A549 (cell line): ENCODE data around the gene S1PR5. TPM values are rescaled to one million over a fixed set of nuclear protein-coding genes. Genes with fewer than 3 reads are reported as not detected.

ENCODE experiments used
- ATAC-seq, 2 experiments: fragments of 200-7000 bp in 1 of 2; fragments of >200 bp in 1 of 2; cut with Nextera tagmentation in 1 of 2; cut with Tn5 transposase in 1 of 2; 3 replicates each; pipeline versions ENCODE4 v1.8.0 to v1.9.1; 2018 to 2020; ENCODE audit warnings: mild to moderate bottlenecking in 1 of 2, moderate library complexity in 1 of 2
- CTCF ChIA-PET: fragments of 300-600 bp; sonication (Branson Sonifier 250); formaldehyde crosslinking; extraction: SDS; loops from one replicate; lab custom pipeline; 2021; ENCODE audit warnings: antibody characterized with exemption, inconsistent platforms; lab: Yijun Ruan, JAX
- POLR2A ChIA-PET: fragments of 350-600 bp; formaldehyde crosslinking; extraction: SDS; loops from one replicate; lab custom pipeline; 2021; ENCODE audit warnings: antibody characterized with exemption, inconsistent platforms; lab: Yijun Ruan, JAX
- DNase-seq, 2 experiments: peaks; one replicate each; pipeline versions ENCODE4 v3.0.0 to v3.0.0-alpha.2; 2011 to 2016; ENCODE audit warnings: low read depth in 1 of 2, low spot score in 1 of 2
- FAIRE-seq: peaks from 2 replicates; lab custom pipeline; 2011; peaks lifted over from hg19 to GRCh38; lab: Jason Lieb, UNC
- H3K27ac ChIP-seq, 2 experiments: fragments of >200 bp; sonication (Bioruptor Twin); formaldehyde crosslinking; 3 replicates each; pipeline ENCODE4 v1.5.1; 2016 to 2017
- H3K4me1 ChIP-seq: fragments of >200 bp; sonication (Bioruptor Twin); formaldehyde crosslinking; 3 replicates; pipeline ENCODE4 v1.6.1; 2016
- H3K4me2 ChIP-seq: fragments of >200 bp; sonication (Bioruptor Twin); formaldehyde crosslinking; 3 replicates; pipeline ENCODE4 v1.6.1; 2016
- H3K4me3 ChIP-seq: fragments of >200 bp; sonication (Bioruptor Twin); formaldehyde crosslinking; 3 replicates; pipeline ENCODE4 v1.5.1; 2016
- H3K9me3 ChIP-seq: fragments of >200 bp; sonication (Bioruptor Twin); formaldehyde crosslinking; 3 replicates; pipeline ENCODE4 v1.6.1; 2016
- ATOH8 ChIP-seq: fragments of 250-450 bp; sonication (Bioruptor Pico); IDR thresholded peaks from 2 replicates; pipeline ENCODE4 v1.5.0; 2020; ENCODE audit warnings: low read depth, mild to moderate bottlenecking, moderate library complexity
- EP300 ChIP-seq, 2 experiments: fragments of >200 bp; sonication (Bioruptor Twin); formaldehyde crosslinking; IDR thresholded peaks; 2 replicates in 1 of 2; 3 replicates in 1 of 2; pipeline ENCODE4 v1.6.1; 2016 to 2017
- FOSB ChIP-seq: fragments of 250-450 bp; sonication (Bioruptor Pico); IDR thresholded peaks from 2 replicates; pipeline ENCODE4 v1.5.0; 2020; ENCODE audit warnings: mild to moderate bottlenecking, moderate library complexity
- HEYL ChIP-seq: fragments of 250-450 bp; sonication (Bioruptor Pico); IDR thresholded peaks from 2 replicates; pipeline ENCODE4 v1.8.0; 2021; ENCODE audit warnings: mild to moderate bottlenecking, moderate library complexity
- HMGXB4 ChIP-seq: fragments of 250-450 bp; sonication (Bioruptor Pico); IDR thresholded peaks from 2 replicates; pipeline ENCODE4 v1.5.0; 2021; ENCODE audit warnings: mild to moderate bottlenecking, moderate library complexity, borderline replicate concordance
- JUNB ChIP-seq: fragments of >200 bp; sonication (Bioruptor Twin); formaldehyde crosslinking; IDR thresholded peaks from 2 replicates; pipeline ENCODE4 v1.6.1; 2016
- MAZ ChIP-seq: fragments of 150-350 bp; IDR thresholded peaks from 2 replicates; pipeline ENCODE4 v1.6.1; 2014; ENCODE audit warnings: antibody characterized with exemption, low read depth, low read length, borderline replicate concordance
- MYC ChIP-seq: IDR thresholded peaks from 2 replicates; pipeline ENCODE4 v1.6.1; 2012; ENCODE audit warnings: mild to moderate bottlenecking, inconsistent platforms, low read length, improper control_type of control experiment, borderline replicate concordance
- PHF8 ChIP-seq: fragments of 200-600 bp; sonication (generic); IDR thresholded peaks from 2 replicates; pipeline ENCODE4 v1.6.1; 2016; ENCODE audit warnings: low read depth, mild to moderate bottlenecking, antibody characterized with exemption, moderate library complexity, borderline replicate concordance
- RNF2 ChIP-seq: fragments of 200-600 bp; sonication (generic); IDR thresholded peaks from 2 replicates; pipeline ENCODE4 v1.6.1; 2016; ENCODE audit warnings: low read depth, mild to moderate bottlenecking, antibody characterized with exemption, moderate library complexity, borderline replicate concordance
- SMC3 ChIP-seq: fragments of >200 bp; sonication (Bioruptor Twin); formaldehyde crosslinking; IDR thresholded peaks from 3 replicates; pipeline ENCODE4 v1.6.1; 2018; ENCODE audit warnings: inconsistent platforms
- TP53 ChIP-seq: fragments of 250-450 bp; sonication (Bioruptor Pico); IDR thresholded peaks from 2 replicates; pipeline ENCODE4 v1.5.0; 2021; ENCODE audit warnings: mild to moderate bottlenecking, moderate library complexity
- USF2 ChIP-seq: fragments of 450-650 bp; IDR thresholded peaks from 2 replicates; pipeline ENCODE4 v1.6.1; 2014; ENCODE audit warnings: antibody characterized with exemption
- ZC3H11A ChIP-seq: fragments of 450-650 bp; IDR thresholded peaks from 2 replicates; pipeline ENCODE4 v1.6.1; 2014; ENCODE audit warnings: antibody characterized with exemption, mild to moderate bottlenecking
- ZFP36 ChIP-seq: fragments of 450-650 bp; IDR thresholded peaks from 2 replicates; pipeline ENCODE4 v1.6.1; 2014; ENCODE audit warnings: borderline replicate concordance; ENCODE audit not compliant: partially characterized antibody
- ZNF302 ChIP-seq: fragments of 250-450 bp; sonication (Bioruptor Pico); IDR thresholded peaks from 2 replicates; pipeline ENCODE4 v1.9.0; 2021; ENCODE audit warnings: inconsistent platforms, mild to moderate bottlenecking, moderate library complexity
- WGBS: methylation state at CpG from one replicate; pipeline ENCODE4 v1.1.6; 2017; ENCODE audit errors: missing lambda C conversion rate; 5-methylcytosine and 5-hydroxymethylcytosine counted together
- polyA plus RNA-seq, 4 experiments: library from polyadenylated mRNA; depleted of rRNA in 3 of 4; stranded (reverse); fragments of >200 nt; fragmentation: RNase III in 1 of 4; extraction: RNeasy Plus Mini Kit Qiagen cat#74134 plus additional on column Dnase treatment in 1 of 4; gene quantifications; 2 replicates in 3 of 4; 3 replicates in 1 of 4; pipeline ENCODE4 v1.2.3, GENCODE V29; 2011 to 2017
- TF ChIP-seq, protein P1 (sequence below): IDR thresholded peaks from 2 replicates; pipeline ENCODE4 v1.6.1; 2012; ENCODE audit warnings: low read depth, borderline replicate concordance
- TF ChIP-seq, protein P2 (sequence below): fragments of >200 bp; sonication (Bioruptor Twin); formaldehyde crosslinking; IDR thresholded peaks from 2 replicates; pipeline ENCODE4 v1.6.1; 2016

The S1PR5 gene
- polyA plus RNA-seq, 2 of the 4 experiments (the other 2 are of a cell fraction) = 2.1 to 3.8 TPM

GRCh38 chr19:10550336-10550735 is 33.1 kb upstream of the S1PR5 start:
- TF ChIP-seq PHF8 = no peak
- TF ChIP-seq, protein P1, sequence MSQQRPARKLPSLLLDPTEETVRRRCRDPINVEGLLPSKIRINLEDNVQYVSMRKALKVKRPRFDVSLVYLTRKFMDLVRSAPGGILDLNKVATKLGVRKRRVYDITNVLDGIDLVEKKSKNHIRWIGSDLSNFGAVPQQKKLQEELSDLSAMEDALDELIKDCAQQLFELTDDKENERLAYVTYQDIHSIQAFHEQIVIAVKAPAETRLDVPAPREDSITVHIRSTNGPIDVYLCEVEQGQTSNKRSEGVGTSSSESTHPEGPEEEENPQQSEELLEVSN = no peak
- no peak for TF ChIP-seq JUNB
- FAIRE-seq = no peak
- CTCF ChIA-PET = interaction anchor here (1.2 to 4.2 kb wide), 3 partner anchors 9 to 146 kb away, joined by 5 to 26 read pairs (median 6); no protein-coding TSS in a partner anchor

DNA sequence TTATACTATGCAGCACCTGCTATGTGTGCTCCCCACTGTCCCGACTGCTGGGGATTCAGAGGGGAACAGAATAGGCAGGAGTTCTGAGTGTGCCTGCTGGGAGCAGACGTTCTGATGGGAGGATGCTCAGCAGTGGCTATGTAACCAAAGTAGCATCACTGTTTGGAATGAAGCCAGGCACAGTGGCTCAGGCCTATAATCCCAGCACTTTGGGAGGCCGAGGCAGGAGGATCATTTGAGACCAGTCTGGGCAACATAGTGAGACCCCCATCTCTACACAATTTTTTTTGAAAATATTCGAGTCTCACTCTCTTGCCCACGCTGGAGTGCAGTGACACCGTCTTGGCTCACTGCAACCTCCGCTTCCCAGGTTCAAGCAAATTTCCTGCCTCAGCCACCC is 32.5 kb upstream of the S1PR5 start:
- FAIRE-seq (no peak), ATAC-seq (no peak)

More at GRCh38 chr19:10550336-10550735, 33.1 kb upstream of the S1PR5 start:
- POLR2A ChIA-PET = no interaction called here
- no peak for DNase-seq
- no peaks in the 10 kb centered on the region for H3K9me3 ChIP-seq
- H3K4me3 ChIP-seq = no peak overlapping the region
- no peak overlapping the region for H3K27ac ChIP-seq
- H3K4me2 ChIP-seq = no peak overlapping the region
- no peak for ATAC-seq
- 94% methylated on average over 6 of the region's 6 CpGs for WGBS
- no peaks in the 10 kb centered on the region for H3K4me1 ChIP-seq

DNA sequence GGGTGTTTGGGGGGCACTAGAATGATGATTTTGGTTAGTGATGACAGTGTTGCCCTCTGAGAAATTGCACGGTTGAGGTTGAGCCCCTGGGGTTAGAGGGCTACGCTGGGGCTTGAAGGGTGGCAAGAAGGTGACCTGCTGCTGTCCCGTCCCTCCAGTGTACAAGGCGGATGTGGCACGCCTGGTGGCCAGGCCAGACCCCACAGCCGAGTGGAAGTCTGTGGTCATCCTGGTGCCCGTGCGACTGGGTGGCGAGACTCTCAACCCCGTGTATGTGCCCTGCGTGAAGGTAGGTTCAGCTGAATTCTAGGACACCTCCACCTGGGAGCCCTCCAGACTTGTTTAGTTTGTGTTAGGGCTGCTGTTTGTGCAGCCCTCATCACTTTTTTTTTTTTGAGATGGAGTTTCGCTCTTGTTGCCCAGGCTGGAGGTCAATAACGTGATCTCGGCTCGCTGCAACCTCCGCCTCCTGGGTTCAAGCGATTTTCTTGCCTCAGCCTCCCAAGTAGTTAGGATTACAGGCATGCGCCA is 31.6 kb upstream of the S1PR5 start:
- ATAC-seq = no peak
- FAIRE-seq = no peak
- peak; percentile 59 for TF ChIP-seq ZFP36
- no peak for TF ChIP-seq TP53 (CRISPR knock-in tag)
- TF ChIP-seq HMGXB4 = no peak
- TF ChIP-seq, protein P2, sequence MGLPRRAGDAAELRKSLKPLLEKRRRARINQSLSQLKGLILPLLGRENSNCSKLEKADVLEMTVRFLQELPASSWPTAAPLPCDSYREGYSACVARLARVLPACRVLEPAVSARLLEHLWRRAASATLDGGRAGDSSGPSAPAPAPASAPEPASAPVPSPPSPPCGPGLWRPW = no peak
- no peak for TF ChIP-seq MYC
- Histone ChIP-seq H3K27ac (no peak overlapping the region), H3K9me3 (no peaks in the 10 kb centered on the region), H3K4me3 (no peak overlapping the region), H3K4me1 (peaks cover 6% of the 10 kb centered on the region; the same call in 2 of the 3 replicates), H3K4me2 (no peak overlapping the region)
- 92% methylated on average over 11 of the region's 18 CpGs for WGBS
- ChIA-PET POLR2A (no interaction called here), CTCF (interaction anchor here (1.2 to 2.4 kb wide), 2 partner anchors 32 to 95 kb away, joined by 3 to 5 read pairs; no protein-coding TSS in a partner anchor)
- DNase-seq = no peak

More for the DNA sequence above, 32.5 kb upstream of the S1PR5 start:
- DNase-seq = no peak
- Histone ChIP-seq H3K4me1 (peaks cover 3% of the 10 kb centered on the region; the same call in 2 of the 3 replicates), H3K9me3 (no peaks in the 10 kb centered on the region), H3K4me3 (no peak overlapping the region), H3K27ac (no peak overlapping the region), H3K4me2 (no peak overlapping the region)
- TF ChIP-seq MAZ = no peak
- TF ChIP-seq ATOH8 = no peak
- TF ChIP-seq ZNF302 = no peak
- TF ChIP-seq ZC3H11A = no peak
- TF ChIP-seq FOSB (CRISPR knock-in tag) = no peak
- TF ChIP-seq TP53 (CRISPR knock-in tag) = no peak
- TF ChIP-seq HEYL (CRISPR knock-in tag) = no peak
- no peak for TF ChIP-seq RNF2
- no peak for TF ChIP-seq USF2
- TF ChIP-seq, protein P2 = no peak
- TF ChIP-seq ZFP36 = no peak
- TF ChIP-seq EP300 (IDR thresholded peaks at IDR 0.05) = no peak
- TF ChIP-seq SMC3 = no peak
- POLR2A ChIA-PET = no interaction called here
- 91% methylated on average over 6 of the region's 7 CpGs for WGBS
- CTCF ChIA-PET = interaction anchor here (2.4 kb wide), 1 partner anchor 31 kb away, joined by 5 read pairs; no protein-coding TSS in a partner anchor
